ENCODE measurements around the gene SCYGR6. TPM values are rescaled to one million over a fixed set of nuclear protein-coding genes. Genes with fewer than 3 reads are reported as not detected.
"Not testable (repeated sequence)": the region's sequence is repeated elsewhere in the genome, so short reads cannot be mapped to it uniquely, and the experiment has no call there.

The SCYGR6 gene
- total and polyA plus RNA-seq, 2 donors = not detected

DNA sequence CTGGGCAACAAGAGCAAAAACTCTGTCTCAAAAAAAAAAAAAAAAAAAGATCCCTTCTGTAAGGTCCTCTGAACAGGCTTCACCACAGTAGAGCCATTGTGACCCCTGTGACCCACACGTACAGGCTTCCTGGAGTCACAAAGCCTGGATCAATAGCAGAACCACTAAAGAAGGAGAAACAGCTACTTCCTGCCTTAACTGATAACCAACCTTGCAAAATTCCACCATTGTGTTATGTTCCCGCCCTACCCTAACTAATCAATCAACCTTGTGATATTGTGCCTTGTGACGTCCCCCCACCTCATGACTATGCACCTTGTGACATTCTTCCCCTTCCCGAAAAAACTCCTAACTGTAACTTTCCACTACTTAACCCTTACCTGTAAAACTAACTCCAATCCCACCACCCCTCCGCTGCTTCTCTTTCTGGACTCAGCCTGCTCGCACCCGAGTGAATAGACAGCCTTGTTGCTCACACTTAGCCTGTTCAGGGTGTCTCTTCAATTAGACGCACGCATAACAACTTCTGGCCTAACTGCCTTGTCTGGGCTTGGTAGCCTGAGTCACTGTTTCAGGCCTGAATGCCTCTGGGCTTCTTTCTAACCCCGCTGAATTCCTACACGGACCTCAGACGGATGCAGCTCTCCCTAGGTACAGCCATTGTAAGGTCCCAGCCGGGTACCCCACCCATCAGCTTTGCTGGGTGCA is 35.0 kb upstream of the SCYGR6 start:
- no peaks in the 10 kb centered on the region for H3K27me3 ChIP-seq (ENCODE audit: control insufficient read depth in 2 of 2, insufficient read depth in 1 of 2, low read length in 1 of 2)
- no peak overlapping the region for H3K27ac ChIP-seq (ENCODE audit: low read depth in 1 of 2, low read length in 1 of 2)
- no peak for DNase-seq (ENCODE audit: low read depth in 6 of 9, low spot score in 9 of 9)
- no peak overlapping the region for H3K4me3 ChIP-seq (ENCODE audit: low read length in 2 of 2)
- H3K36me3 ChIP-seq (ENCODE audit: control insufficient read depth in 2 of 2, insufficient read depth in 2 of 2, low read length in 1 of 2) = no peaks in the 10 kb centered on the region
- no peaks in the 10 kb centered on the region for H3K4me1 ChIP-seq (ENCODE audit: control insufficient read depth in 2 of 2, insufficient read depth in 2 of 2, low read length in 2 of 2)
- 80% methylated on average over 13 of the region's 13 CpGs for WGBS
- no peaks in the 10 kb centered on the region for H3K9me3 ChIP-seq (ENCODE audit: control insufficient read depth in 2 of 2, insufficient read depth in 1 of 2, low read length in 1 of 2)

- not testable (repeated sequence) for H3K4me1 ChIP-seq (ENCODE audit: control insufficient read depth in 2 of 2, insufficient read depth in 2 of 2, low read length in 2 of 2)
- WGBS = 84% methylated on average over 4 of the region's 4 CpGs
These were observed 31.7 kb upstream of the SCYGR6 start for GRCh38 chr2:227756261-227756660.

GRCh38 chr2:227748079-227748478 is 23.5 kb upstream of the SCYGR6 start:
- Histone ChIP-seq H3K36me3 (ENCODE audit: control insufficient read depth in 2 of 2, insufficient read depth in 2 of 2, low read length in 1 of 2) (no peaks in the 10 kb centered on the region), H3K9me3 (ENCODE audit: control insufficient read depth in 2 of 2, insufficient read depth in 1 of 2, low read length in 1 of 2) (no peaks in the 10 kb centered on the region), H3K27ac (ENCODE audit: low read depth in 1 of 2, low read length in 1 of 2) (no peak overlapping the region), H3K4me1 (ENCODE audit: control insufficient read depth in 2 of 2, insufficient read depth in 2 of 2, low read length in 2 of 2) (no peaks in the 10 kb centered on the region), H3K27me3 (ENCODE audit: control insufficient read depth in 2 of 2, insufficient read depth in 1 of 2, low read length in 1 of 2) (no peaks in the 10 kb centered on the region), H3K4me3 (ENCODE audit: low read length in 2 of 2) (no peak overlapping the region)
- DNase-seq (ENCODE audit: low read depth in 6 of 9, low spot score in 9 of 9) = no peak
- WGBS = 92% methylated on average over 6 of the region's 6 CpGs

More at GRCh38 chr2:227756261-227756660, 31.7 kb upstream of the SCYGR6 start:
- not testable (repeated sequence) for H3K36me3 ChIP-seq (ENCODE audit: control insufficient read depth in 2 of 2, insufficient read depth in 2 of 2, low read length in 1 of 2); H3K27ac ChIP-seq (ENCODE audit: low read depth in 1 of 2, low read length in 1 of 2); DNase-seq (ENCODE audit: low read depth in 6 of 9, low spot score in 9 of 9); H3K9me3 ChIP-seq (ENCODE audit: control insufficient read depth in 2 of 2, insufficient read depth in 1 of 2, low read length in 1 of 2); H3K27me3 ChIP-seq (ENCODE audit: control insufficient read depth in 2 of 2, insufficient read depth in 1 of 2, low read length in 1 of 2); H3K4me3 ChIP-seq (ENCODE audit: low read length in 2 of 2)

DNA sequence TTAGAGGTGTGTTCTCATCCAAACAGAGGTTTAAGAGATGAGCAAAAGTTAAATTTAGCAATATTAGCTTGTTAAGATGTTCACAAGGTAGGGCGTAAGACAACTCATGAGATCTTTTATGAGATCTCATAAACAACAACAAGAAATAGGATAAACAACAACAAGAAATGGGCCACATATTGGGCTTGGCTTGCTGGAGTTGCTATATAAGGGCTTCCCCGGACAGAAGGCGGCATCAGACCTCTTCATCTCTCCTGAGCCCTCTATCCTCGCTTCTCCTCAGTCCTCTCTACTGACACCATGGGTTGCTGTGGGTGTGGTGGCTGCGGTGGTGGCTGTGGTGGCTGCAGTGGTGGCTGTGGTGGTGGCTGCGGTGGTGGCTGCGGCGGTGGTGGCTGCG is 21.0 kb upstream of the SCYGR6 start, which contains the start of gene SCYGR8:
TSS of gene SCYGR8 (plus strand) at position 301 of the 400 bp plus-strand sequence. CDS start at position 301, 0 bp downstream.
- H3K4me1 ChIP-seq (ENCODE audit: control insufficient read depth in 2 of 2, insufficient read depth in 2 of 2, low read length in 2 of 2) = no peaks in the 10 kb centered on the region
- DNase-seq (ENCODE audit: low read depth in 6 of 9, low spot score in 9 of 9) = no peak
- no peaks in the 10 kb centered on the region for H3K36me3 ChIP-seq (ENCODE audit: control insufficient read depth in 2 of 2, insufficient read depth in 2 of 2, low read length in 1 of 2)
- no peak within 1 kb of the TSS for H3K4me3 ChIP-seq (ENCODE audit: low read length in 2 of 2)
- H3K9me3 ChIP-seq (ENCODE audit: control insufficient read depth in 2 of 2, insufficient read depth in 1 of 2, low read length in 1 of 2) = no peaks in the 10 kb centered on the region
- WGBS = 90% methylated on average over 7 of the region's 9 CpGs
- H3K27me3 ChIP-seq (ENCODE audit: control insufficient read depth in 2 of 2, insufficient read depth in 1 of 2, low read length in 1 of 2) = no peaks in the 10 kb centered on the region
- no peak within 1 kb of the TSS for H3K27ac ChIP-seq (ENCODE audit: low read depth in 1 of 2, low read length in 1 of 2)

- not testable (repeated sequence) for DNase-seq (ENCODE audit: low read depth in 6 of 9, low spot score in 9 of 9); H3K4me1 ChIP-seq (ENCODE audit: control insufficient read depth in 2 of 2, insufficient read depth in 2 of 2, low read length in 2 of 2); H3K9me3 ChIP-seq (ENCODE audit: control insufficient read depth in 2 of 2, insufficient read depth in 1 of 2, low read length in 1 of 2); H3K27ac ChIP-seq (ENCODE audit: low read depth in 1 of 2, low read length in 1 of 2); H3K4me3 ChIP-seq (ENCODE audit: low read length in 2 of 2); H3K36me3 ChIP-seq (ENCODE audit: control insufficient read depth in 2 of 2, insufficient read depth in 2 of 2, low read length in 1 of 2); H3K27me3 ChIP-seq (ENCODE audit: control insufficient read depth in 2 of 2, insufficient read depth in 1 of 2, low read length in 1 of 2)
- WGBS = 86% methylated on average over 7 of the region's 7 CpGs
These were observed 16.1 kb upstream of the SCYGR6 start for GRCh38 chr2:227740705-227741104.

DNA sequence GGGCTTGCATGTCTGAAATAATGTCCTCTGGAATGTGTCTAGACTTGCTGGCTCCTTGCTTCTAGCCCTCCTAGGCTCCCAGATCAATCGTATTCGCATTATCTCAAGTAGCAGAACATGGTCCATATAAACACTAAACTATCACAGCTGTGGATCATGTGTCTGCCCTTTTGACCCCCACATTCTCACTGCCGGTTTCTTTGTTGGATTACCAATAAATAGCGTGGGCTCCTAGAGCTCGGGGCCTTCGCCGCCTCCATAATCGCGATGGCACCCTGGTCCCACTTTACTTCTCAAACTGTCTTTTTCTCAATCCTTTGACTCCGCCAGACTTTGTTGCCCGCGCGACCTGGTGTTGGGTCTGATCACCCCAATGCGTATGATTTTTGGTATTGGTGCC is 14.8 kb upstream of the SCYGR6 start:
- H3K27me3 ChIP-seq (ENCODE audit: control insufficient read depth in 2 of 2, insufficient read depth in 1 of 2, low read length in 1 of 2) = no peaks in the 10 kb centered on the region
- no peaks in the 10 kb centered on the region for H3K9me3 ChIP-seq (ENCODE audit: control insufficient read depth in 2 of 2, insufficient read depth in 1 of 2, low read length in 1 of 2)
- WGBS = 90% methylated on average over 14 of the region's 14 CpGs
- no peak overlapping the region for H3K4me3 ChIP-seq (ENCODE audit: low read length in 2 of 2)
- no peak for DNase-seq (ENCODE audit: low read depth in 6 of 9, low spot score in 9 of 9)
- no peak overlapping the region for H3K27ac ChIP-seq (ENCODE audit: low read depth in 1 of 2, low read length in 1 of 2)
- no peaks in the 10 kb centered on the region for H3K36me3 ChIP-seq (ENCODE audit: control insufficient read depth in 2 of 2, insufficient read depth in 2 of 2, low read length in 1 of 2)
- no peaks in the 10 kb centered on the region for H3K4me1 ChIP-seq (ENCODE audit: control insufficient read depth in 2 of 2, insufficient read depth in 2 of 2, low read length in 2 of 2)

- 97% methylated on average over 5 of the region's 5 CpGs for WGBS
- Histone ChIP-seq H3K4me3 (ENCODE audit: low read length in 2 of 2) (no peak within 1 kb of the TSS), H3K4me1 (ENCODE audit: control insufficient read depth in 2 of 2, insufficient read depth in 2 of 2, low read length in 2 of 2) (no peaks in the 10 kb centered on the region), H3K27ac (ENCODE audit: low read depth in 1 of 2, low read length in 1 of 2) (no peak within 1 kb of the TSS), H3K36me3 (ENCODE audit: control insufficient read depth in 2 of 2, insufficient read depth in 2 of 2, low read length in 1 of 2) (no peaks in the 10 kb centered on the region), H3K9me3 (ENCODE audit: control insufficient read depth in 2 of 2, insufficient read depth in 1 of 2, low read length in 1 of 2) (no peaks in the 10 kb centered on the region), H3K27me3 (ENCODE audit: control insufficient read depth in 2 of 2, insufficient read depth in 1 of 2, low read length in 1 of 2) (no peaks in the 10 kb centered on the region)
- DNase-seq (ENCODE audit: low read depth in 6 of 9, low spot score in 9 of 9) = no peak
These were observed 3.5 kb upstream of the SCYGR6 start, which contains the start of gene SCYGR7 for GRCh38 chr2:227728035-227728434. Gene SCYGR7, plus strand, starts transcription at chr2:227728335. Its CDS starts 0 bp downstream, at chr2:227728335.

DNA sequence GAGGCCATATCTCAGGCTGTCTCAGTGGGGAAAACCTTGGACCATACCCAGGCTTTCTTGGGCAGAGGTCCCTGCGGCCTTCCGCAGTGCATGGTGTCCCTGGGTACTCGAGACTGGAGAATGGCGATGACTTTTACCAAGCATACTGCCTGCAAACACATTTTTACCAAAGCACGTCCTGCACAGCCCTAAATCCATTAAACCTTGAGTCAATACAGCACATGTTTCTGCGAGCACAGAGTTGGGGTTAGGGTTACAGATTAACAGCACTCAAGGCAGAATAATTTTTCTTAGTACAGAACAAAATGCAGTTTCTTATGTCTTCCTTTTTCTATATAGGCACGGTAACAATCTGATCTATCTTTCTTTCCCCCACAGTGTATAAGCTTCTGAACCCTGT is 1.7 kb downstream of the SCYGR6 start:
- H3K36me3 ChIP-seq (ENCODE audit: control insufficient read depth in 2 of 2, insufficient read depth in 2 of 2, low read length in 1 of 2); H3K4me1 ChIP-seq (ENCODE audit: control insufficient read depth in 2 of 2, insufficient read depth in 2 of 2, low read length in 2 of 2); H3K9me3 ChIP-seq (ENCODE audit: control insufficient read depth in 2 of 2, insufficient read depth in 1 of 2, low read length in 1 of 2); DNase-seq (ENCODE audit: low read depth in 6 of 9, low spot score in 9 of 9); H3K4me3 ChIP-seq (ENCODE audit: low read length in 2 of 2); H3K27me3 ChIP-seq (ENCODE audit: control insufficient read depth in 2 of 2, insufficient read depth in 1 of 2, low read length in 1 of 2); H3K27ac ChIP-seq (ENCODE audit: low read depth in 1 of 2, low read length in 1 of 2): not testable (repeated sequence)
- WGBS = 97% methylated on average over 7 of the region's 7 CpGs

DNA sequence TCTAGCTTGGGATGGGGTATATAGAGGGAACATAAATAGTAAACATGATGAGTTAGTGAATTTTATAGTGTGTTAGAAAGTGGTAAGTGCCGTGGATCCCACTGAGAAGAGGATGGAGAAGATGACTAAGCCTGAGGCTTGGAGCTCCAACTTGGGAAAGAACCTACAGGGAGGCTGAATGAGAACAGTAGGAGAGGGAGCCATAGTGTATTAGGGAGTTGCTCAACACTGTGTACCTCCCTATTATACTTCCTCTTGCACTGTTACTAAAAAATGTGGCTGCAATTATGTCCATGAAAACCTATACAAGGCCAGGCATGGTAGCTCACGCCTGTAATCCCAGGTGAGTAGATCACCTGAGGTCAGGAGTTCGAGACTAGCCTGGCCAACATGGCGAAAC is 3.9 kb downstream of the SCYGR6 start:
- 94% methylated on average over 4 of the region's 4 CpGs for WGBS
- peaks cover 0 to 17% of the 10 kb centered on the region in 2 donors for H3K27me3 ChIP-seq (ENCODE audit: control insufficient read depth in 2 of 2, insufficient read depth in 1 of 2, low read length in 1 of 2)
- DNase-seq (ENCODE audit: low read depth in 6 of 9, low spot score in 9 of 9) = no peak
- H3K27ac ChIP-seq (ENCODE audit: low read depth in 1 of 2, low read length in 1 of 2) = no peak overlapping the region
- H3K4me1 ChIP-seq (ENCODE audit: control insufficient read depth in 2 of 2, insufficient read depth in 2 of 2, low read length in 2 of 2) = no peaks in the 10 kb centered on the region
- no peak overlapping the region for H3K4me3 ChIP-seq (ENCODE audit: low read length in 2 of 2)
- H3K36me3 ChIP-seq (ENCODE audit: control insufficient read depth in 2 of 2, insufficient read depth in 2 of 2, low read length in 1 of 2) = no peaks in the 10 kb centered on the region
- no peaks in the 10 kb centered on the region for H3K9me3 ChIP-seq (ENCODE audit: control insufficient read depth in 2 of 2, insufficient read depth in 1 of 2, low read length in 1 of 2)

Measured in thymus (tissue), 11 donors.